Upper lobe of left lung (tissue), 6 donors: Measurements from ENCODE around the gene SPTBN1. TPM values are rescaled to one million over a fixed set of nuclear protein-coding genes. Genes with fewer than 3 reads are reported as not detected.
"Not testable (repeated sequence)": the region's sequence is repeated elsewhere in the genome, so short reads cannot be mapped to it uniquely, and the experiment has no call there.

Source experiments
- ATAC-seq, 2 donors: fragments of 200-7000 bp; cut with Tn5 transposase; one replicate each; pipeline ENCODE4 v1.9.1; 2022; ENCODE audit warnings: mild to moderate bottlenecking in 2 of 2, moderate library complexity in 2 of 2; ENCODE audit not compliant: low FRiP score in 2 of 2
- DNase-seq, 2 donors: peaks; one replicate each; pipeline ENCODE4 v3.0.0-alpha.2; 2019 to 2020
- H3K27ac ChIP-seq, 4 donors: fragments of 200-600 bp; sonication (generic); one replicate each; pipeline ENCODE4 v1.5.1; 2016 to 2019
- H3K27me3 ChIP-seq, 4 donors: fragments of 200-600 bp; sonication (generic); one replicate each; pipeline ENCODE4 v1.5.1; 2017 to 2019
- H3K36me3 ChIP-seq, 4 donors: fragments of 200-600 bp; sonication (generic); one replicate each; pipeline ENCODE4 v1.5.1; 2016 to 2019
- H3K4me1 ChIP-seq, 4 donors: fragments of 200-600 bp; sonication (generic); one replicate each; pipeline ENCODE4 v1.5.1; 2018 to 2019
- H3K4me3 ChIP-seq, 4 donors: fragments of 200-600 bp; sonication (generic); one replicate each; pipeline ENCODE4 v1.5.1; 2017 to 2019; ENCODE audit warnings: mild to moderate bottlenecking in 2 of 4, moderate library complexity in 1 of 4
- H3K9me3 ChIP-seq, 4 donors: fragments of 200-600 bp; sonication (generic); one replicate each; pipeline ENCODE4 v1.5.1; 2018 to 2019
- EP300 ChIP-seq, 4 donors: sonication (generic); formaldehyde crosslinking; IDR thresholded peaks; one replicate each; pipeline ENCODE4 v1.5.1; 2017; ENCODE audit warnings: antibody characterized with exemption in 4 of 4, control low read depth in 2 of 4
- POLR2A ChIP-seq, 4 donors: fragments of 450-650 bp; IDR thresholded peaks; one replicate each; pipeline ENCODE4 v1.5.1; 2016 to 2017; ENCODE audit warnings: antibody characterized with exemption in 4 of 4, mild to moderate bottlenecking in 2 of 4
- POLR2AphosphoS5 ChIP-seq, 2 donors: sonication (generic); formaldehyde crosslinking; IDR thresholded peaks; one replicate each; pipeline ENCODE4 v1.5.1; 2017; ENCODE audit warnings: antibody characterized with exemption in 2 of 2
- WGBS, 2 donors: methylation state at CpG; one replicate each; pipeline ENCODE4 v1.1.5; 2017 to 2018; 5-methylcytosine and 5-hydroxymethylcytosine counted together
- total RNA-seq, 6 donors: library from RNA; depleted of rRNA in 4 of 6; stranded (reverse); fragments of >200 nt in 4 of 6; gene quantifications; one replicate each; pipeline versions ENCODE4 v1.1.0 to v1.2.1, GENCODE V29; 2016 to 2021
- TF ChIP-seq, protein P1 (sequence below), 6 experiments: fragments of 450-650 bp in 4 of 6; fragments of 200-600 bp in 2 of 6; sonication (generic) in 2 of 6; IDR thresholded peaks; one replicate each; pipeline ENCODE4 v1.5.1; 2016 to 2019; ENCODE audit warnings: antibody characterized with exemption in 6 of 6
- donor health status: DM: no; HTN: no; CAD: no; lungs with moderate emphysema.
- donor health status: DM: no; HTN: yes; CAD: no; lungs with severe emphysema.

The SPTBN1 gene
- total RNA-seq, 6 donors from 2014 or later: 449 to 911 (median 654) TPM

GRCh38 chr2:54503828-54504227, 47.7 kb downstream of the SPTBN1 start:
- H3K4me1 ChIP-seq: peaks cover 66 to 76% (median 70%) of the 10 kb centered on the region in 4 donors
- TF ChIP-seq POLR2A (IDR thresholded peaks at IDR 0.05): no peak
- no peak for TF ChIP-seq EP300 (IDR thresholded peaks at IDR 0.05)
- no peak for TF ChIP-seq POLR2AphosphoS5 (IDR thresholded peaks at IDR 0.05)
- TF ChIP-seq, protein P1, sequence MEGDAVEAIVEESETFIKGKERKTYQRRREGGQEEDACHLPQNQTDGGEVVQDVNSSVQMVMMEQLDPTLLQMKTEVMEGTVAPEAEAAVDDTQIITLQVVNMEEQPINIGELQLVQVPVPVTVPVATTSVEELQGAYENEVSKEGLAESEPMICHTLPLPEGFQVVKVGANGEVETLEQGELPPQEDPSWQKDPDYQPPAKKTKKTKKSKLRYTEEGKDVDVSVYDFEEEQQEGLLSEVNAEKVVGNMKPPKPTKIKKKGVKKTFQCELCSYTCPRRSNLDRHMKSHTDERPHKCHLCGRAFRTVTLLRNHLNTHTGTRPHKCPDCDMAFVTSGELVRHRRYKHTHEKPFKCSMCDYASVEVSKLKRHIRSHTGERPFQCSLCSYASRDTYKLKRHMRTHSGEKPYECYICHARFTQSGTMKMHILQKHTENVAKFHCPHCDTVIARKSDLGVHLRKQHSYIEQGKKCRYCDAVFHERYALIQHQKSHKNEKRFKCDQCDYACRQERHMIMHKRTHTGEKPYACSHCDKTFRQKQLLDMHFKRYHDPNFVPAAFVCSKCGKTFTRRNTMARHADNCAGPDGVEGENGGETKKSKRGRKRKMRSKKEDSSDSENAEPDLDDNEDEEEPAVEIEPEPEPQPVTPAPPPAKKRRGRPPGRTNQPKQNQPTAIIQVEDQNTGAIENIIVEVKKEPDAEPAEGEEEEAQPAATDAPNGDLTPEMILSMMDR (IDR thresholded peaks at IDR 0.05): no peak
- H3K36me3 ChIP-seq: no peaks in the 10 kb centered on the region
- ATAC-seq: no peak
- H3K27ac ChIP-seq: peak overlapping the region in 3 of 4 donors; percentile 19 to 38 (median 20)
- no peak overlapping the region for H3K4me3 ChIP-seq
- no peak for DNase-seq
- no peaks in the 10 kb centered on the region for H3K27me3 ChIP-seq
- WGBS, 2 donors: 43% methylated on average over 1 of the region's 1 CpG
- H3K9me3 ChIP-seq: no peaks in the 10 kb centered on the region

DNA sequence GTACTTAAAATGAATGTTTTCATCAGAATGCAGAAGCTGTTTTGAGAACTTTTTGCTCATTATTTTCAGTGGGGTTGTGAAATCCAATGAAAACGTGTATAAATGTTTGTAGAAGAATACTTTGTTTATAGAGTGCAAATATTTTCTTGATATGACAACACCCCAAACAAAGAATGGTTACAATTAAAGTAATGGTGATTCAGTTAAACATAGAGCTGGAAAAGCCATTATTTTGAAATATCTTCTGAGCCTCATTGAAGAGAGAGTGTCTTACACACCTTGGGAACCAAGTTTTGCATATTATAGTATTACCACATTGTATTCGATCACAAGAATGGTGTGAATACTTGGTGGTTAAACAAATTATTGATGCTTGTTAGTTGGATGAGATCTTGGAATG, 48.7 kb downstream of the SPTBN1 start:
- Histone ChIP-seq H3K4me3 (no peak overlapping the region), H3K36me3 (no peaks in the 10 kb centered on the region), H3K27me3 (no peaks in the 10 kb centered on the region), H3K27ac (peak overlapping the region in 3 of 4 donors; percentile 32 to 62 (median 57)), H3K9me3 (no peaks in the 10 kb centered on the region), H3K4me1 (peaks cover 58 to 67% (median 63%) of the 10 kb centered on the region in 4 donors)
- TF ChIP-seq EP300 (IDR thresholded peaks at IDR 0.05): no peak
- TF ChIP-seq POLR2AphosphoS5 (IDR thresholded peaks at IDR 0.05): no peak
- TF ChIP-seq, protein P1 (IDR thresholded peaks at IDR 0.05): no peak
- TF ChIP-seq POLR2A (IDR thresholded peaks at IDR 0.05): no peak
- DNase-seq (no peak), ATAC-seq (no peak)
- 39 to 46% methylated on average over 2 of the region's 2 CpGs for WGBS, 2 donors

GRCh38 chr2:54508541-54508940, 52.4 kb downstream of the SPTBN1 start:
- no peak for ATAC-seq
- Histone ChIP-seq H3K36me3 (no peaks in the 10 kb centered on the region), H3K9me3 (no peaks in the 10 kb centered on the region), H3K4me3 (no peak overlapping the region), H3K4me1 (peaks cover 38 to 63% (median 52%) of the 10 kb centered on the region in 4 donors), H3K27me3 (no peaks in the 10 kb centered on the region), H3K27ac (peak overlapping the region in 2 of 4 donors; percentile 15 to 23)
- no peak for DNase-seq
- TF ChIP-seq, protein P1 (IDR thresholded peaks at IDR 0.05): no peak
- no peak for TF ChIP-seq EP300 (IDR thresholded peaks at IDR 0.05)
- TF ChIP-seq POLR2AphosphoS5 (IDR thresholded peaks at IDR 0.05): no peak
- 85 to 89% methylated on average over 6 of the region's 6 CpGs for WGBS, 2 donors

- not testable (repeated sequence) for H3K36me3 ChIP-seq, ATAC-seq, H3K9me3 ChIP-seq, DNase-seq, H3K27me3 ChIP-seq, H3K4me3 ChIP-seq
- Histone ChIP-seq H3K4me1 (peaks cover 33 to 61% (median 48%) of the 10 kb centered on the region in 4 donors), H3K27ac (peak overlapping the region in 1 of 4 donors; percentile 53)
- WGBS, 2 donors: 73 to 81% methylated on average over 5 of the region's 5 CpGs
Observed at GRCh38 chr2:54509043-54509442, 52.9 kb downstream of the SPTBN1 start.

DNA sequence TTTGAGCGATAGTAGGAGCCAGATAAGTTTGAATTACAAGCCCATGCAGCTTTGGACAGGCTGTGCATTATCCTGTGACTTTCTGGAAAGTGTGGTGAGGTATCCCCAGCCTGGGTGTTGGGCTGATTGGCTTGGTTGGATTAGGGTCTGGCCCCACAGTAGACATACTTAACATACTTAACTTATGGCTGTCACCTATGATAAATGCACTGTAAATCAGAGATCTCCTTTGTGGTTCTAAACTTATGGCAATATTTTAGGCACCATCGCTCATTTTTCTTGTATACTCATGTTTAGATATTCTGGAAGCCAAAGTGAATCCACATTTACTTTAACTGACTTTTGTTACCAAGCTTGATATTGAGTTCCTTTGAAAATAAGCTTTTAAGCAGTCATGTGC, 54.8 kb downstream of the SPTBN1 start:
- Histone ChIP-seq H3K27ac (peak overlapping the region in 1 of 4 donors; percentile 48), H3K9me3 (no peaks in the 10 kb centered on the region), H3K27me3 (no peaks in the 10 kb centered on the region), H3K4me3 (no peak overlapping the region), H3K36me3 (no peaks in the 10 kb centered on the region), H3K4me1 (peaks cover 22 to 54% (median 35%) of the 10 kb centered on the region in 4 donors)
- ATAC-seq: no peak
- no peak for DNase-seq
- TF ChIP-seq, protein P1 (IDR thresholded peaks at IDR 0.05): no peak
- TF ChIP-seq EP300 (IDR thresholded peaks at IDR 0.05) (no peak), POLR2A (IDR thresholded peaks at IDR 0.05) (no peak), POLR2AphosphoS5 (IDR thresholded peaks at IDR 0.05) (no peak)
- WGBS, 2 donors: 85 to 91% methylated on average over 2 of the region's 2 CpGs
